Stimulated activated CD4-positive, alpha-beta T cell treated with anti-CD3 and anti-CD28 coated beads, TNF-alpha, amount 100 ng/mL, for 1 hour (primary cell): ENCODE data around the gene UBE2E3.

Experiments used
- DNase-seq, 3 donors: peaks; one replicate each; pipeline ENCODE4 v3.0.0-alpha.2; 2020; ENCODE audit warnings: low read depth in 3 of 3, low spot score in 1 of 3

The UBE2E3 gene

GRCh38 chr2:180978903-180979748 is 1.3 kb upstream of the UBE2E3 start:
- no peak for DNase-seq

- no peak for DNase-seq
These were observed 678 bp upstream of the UBE2E3 start for GRCh38 chr2:180979749-180980105.

GRCh38 chr2:180980943-180981911 is 822 bp downstream of the UBE2E3 start:
- DNase-seq, result no peak

GRCh38 chr2:180983468-180984242 is 3.2 kb downstream of the UBE2E3 start:
- DNase-seq, result no peak

GRCh38 chr2:180985771-180986395 is 5.5 kb downstream of the UBE2E3 start:
- no peak for DNase-seq

DNA sequence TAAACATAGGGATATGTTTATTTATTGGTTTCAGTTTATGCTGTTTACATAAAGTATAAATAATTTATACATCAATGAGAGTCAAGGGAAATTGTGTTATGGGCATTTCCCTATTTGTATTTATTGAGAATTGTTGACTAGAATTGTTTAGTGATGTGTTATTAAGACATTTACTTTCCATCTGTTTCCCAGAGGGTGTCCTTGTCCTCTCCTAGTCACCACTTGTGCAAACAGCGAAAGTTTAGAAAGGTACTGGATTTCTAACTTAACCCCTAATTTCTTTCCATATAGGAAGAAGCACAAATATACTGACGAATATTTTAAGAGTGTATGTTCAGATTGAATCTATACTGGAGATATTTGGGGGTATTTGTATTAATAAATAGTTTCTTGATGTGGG is 6.7 kb downstream of the UBE2E3 start:
- no peak for DNase-seq

DNA sequence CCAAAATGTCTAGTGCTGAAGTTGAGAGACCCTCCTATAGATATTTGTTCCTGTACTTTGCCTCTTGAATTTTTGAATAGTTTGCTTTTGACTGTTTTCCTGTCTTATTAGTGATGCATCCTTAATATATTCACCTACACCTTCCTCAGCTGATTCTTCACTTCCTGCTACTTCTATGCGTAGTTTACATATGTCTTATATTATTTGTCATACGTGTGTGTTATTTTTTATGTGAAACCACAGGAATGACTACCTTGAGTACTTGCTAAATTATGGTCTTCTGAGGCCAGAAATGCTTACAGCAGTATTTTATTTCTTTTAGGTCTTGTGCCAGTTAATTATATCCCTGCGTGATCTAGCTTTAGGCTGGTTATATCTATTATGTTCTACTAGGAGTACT is 9.9 kb downstream of the UBE2E3 start:
- no peak for DNase-seq

DNA sequence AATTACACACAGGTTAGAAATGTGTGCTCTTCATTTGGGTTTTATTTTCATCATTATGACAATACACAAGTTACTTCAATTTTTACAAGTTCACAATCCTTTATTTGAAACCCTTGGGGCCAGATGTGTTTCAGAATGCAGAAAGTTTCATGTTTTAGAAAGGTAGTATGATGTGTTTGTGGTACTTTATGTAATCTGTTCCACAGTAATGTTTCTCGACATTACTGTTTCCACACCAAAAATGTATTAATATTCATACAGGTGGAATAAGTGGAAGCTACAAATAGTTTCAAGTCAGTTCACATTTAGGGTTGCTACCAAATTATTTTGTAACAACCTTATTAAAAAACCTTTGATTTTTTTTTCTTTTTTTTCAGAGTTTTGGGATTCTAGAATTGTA is 10.4 kb downstream of the UBE2E3 start:
- no peak for DNase-seq

DNA sequence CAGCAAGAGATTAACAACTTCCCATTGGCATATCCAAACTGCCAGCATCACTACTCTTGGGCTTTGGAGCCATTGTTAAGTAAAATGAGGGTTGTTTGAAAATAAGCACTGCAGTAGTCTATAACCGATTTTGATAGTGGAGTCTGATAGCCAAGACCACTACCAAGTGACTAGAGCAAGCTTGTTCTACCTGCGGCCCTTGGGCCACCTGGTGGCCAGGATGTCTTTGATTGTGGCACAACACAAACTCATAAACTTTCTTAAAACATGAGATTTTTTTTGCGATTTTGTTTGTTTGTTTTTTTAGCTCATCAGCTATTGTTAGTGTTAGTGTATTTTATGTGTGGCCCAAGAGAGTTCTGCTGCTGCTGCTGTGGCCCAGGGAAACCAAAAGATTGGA is 11.0 kb downstream of the UBE2E3 start:
- no peak for DNase-seq

GRCh38 chr2:180991820-180992219 is 11.4 kb downstream of the UBE2E3 start:
- DNase-seq, result no peak

DNA sequence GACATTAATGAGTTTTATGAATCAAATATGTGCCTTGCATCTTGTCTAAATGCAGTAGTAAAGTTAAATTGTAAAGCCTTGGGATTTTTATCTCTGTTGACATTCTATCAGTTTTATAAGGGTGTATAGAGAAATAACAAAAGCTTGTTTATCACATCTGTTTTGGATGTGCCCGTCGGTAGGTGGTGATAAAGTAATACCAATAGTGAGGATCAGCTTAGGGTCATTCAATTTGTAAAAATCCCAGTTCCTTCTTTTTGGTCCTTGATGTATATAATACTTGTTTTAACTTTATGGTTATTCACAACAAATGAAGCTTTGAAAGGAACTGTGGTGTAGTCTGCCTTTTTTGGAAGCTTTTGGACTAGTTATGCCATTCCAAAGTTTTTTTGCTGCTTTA is 12.6 kb downstream of the UBE2E3 start:
- DNase-seq, result no peak

- no peak for DNase-seq
These were observed 19.0 kb downstream of the UBE2E3 start for GRCh38 chr2:180999274-180999964.

- no peak for DNase-seq
These were observed 24.4 kb downstream of the UBE2E3 start for GRCh38 chr2:181004647-181005325.

DNA sequence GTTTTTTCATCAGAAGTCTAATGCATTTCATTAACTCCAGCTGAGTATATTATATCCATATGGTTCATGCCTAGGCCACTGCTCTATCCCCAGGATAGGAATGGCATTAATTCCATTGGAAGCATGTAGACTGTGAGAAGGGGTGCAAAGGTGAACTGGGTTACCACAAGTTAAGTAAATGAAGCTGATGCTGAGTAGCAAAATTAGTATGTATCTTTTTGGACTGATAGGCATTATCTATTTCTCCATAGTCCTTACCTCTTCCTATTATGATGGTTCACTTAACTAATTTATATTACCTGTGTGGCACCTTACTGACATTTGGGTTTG is 24.9 kb downstream of the UBE2E3 start:
- DNase-seq, result no peak

GRCh38 chr2:181005809-181006208 is 25.4 kb downstream of the UBE2E3 start:
- DNase-seq, result no peak

DNA sequence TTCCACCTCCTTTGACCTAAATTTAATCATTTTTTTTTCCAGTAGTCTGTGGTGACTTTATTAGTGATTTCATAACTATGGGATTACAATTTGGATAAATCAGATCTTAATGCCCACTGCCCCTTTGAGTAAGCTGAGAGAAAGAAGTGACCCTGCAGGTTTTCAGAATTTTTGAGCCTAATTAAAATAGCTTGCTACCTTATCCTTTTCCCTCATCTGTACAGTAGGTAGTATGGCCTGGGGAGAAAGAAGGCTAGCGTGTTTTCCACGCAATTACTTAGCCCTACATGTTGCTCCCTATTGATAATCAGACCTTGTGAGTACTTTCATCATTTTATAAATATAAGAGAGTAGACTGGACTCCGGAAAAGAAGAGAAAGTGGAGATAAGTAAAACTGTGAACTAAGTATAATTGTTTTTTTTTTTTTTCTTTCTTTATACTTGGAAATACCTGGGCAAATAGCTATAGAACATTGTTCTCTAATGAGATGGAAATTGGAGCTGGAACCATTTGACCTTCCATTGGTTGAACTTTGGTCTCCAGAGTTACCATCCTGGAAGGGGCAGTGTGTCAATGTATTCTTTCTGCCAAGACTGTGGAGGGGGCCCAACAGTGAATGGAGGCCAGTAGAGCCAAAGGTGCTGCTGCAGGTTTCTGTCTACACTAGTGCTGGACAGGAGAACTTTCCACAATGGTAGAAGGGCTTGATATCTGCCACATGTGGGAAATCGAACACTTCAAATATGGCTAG is 26.9 kb downstream of the UBE2E3 start:
- no peak for DNase-seq

DNA sequence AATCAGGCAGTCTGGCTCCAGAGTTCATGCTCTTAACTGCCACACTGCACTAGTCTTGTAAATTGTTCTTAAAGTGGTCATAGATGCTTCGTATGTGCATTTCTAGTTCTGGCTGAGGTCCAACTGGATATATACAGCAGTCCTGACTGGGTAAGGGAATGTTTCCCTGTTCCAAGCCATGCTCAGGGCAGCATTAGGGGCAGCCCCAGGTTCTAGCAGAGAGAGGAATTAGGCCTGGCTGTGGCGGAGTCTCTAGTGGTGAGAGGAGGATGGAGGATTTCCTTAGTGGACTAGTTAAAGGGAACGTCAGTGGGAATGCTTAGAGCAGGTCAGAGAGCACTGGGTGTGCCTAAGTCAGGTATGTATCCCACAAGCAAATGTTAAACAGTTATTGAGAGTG is 28.0 kb downstream of the UBE2E3 start:
- DNase-seq, result no peak

GRCh38 chr2:181021199-181021789 is 40.9 kb downstream of the UBE2E3 start:
- no peak for DNase-seq

GRCh38 chr2:181022652-181023051 is 42.2 kb downstream of the UBE2E3 start:
- no peak for DNase-seq
